PFSK-1 (cell line): ENCODE measurements around the gene CCSER1.

ENCODE experiments used
- FOXP2 ChIP-seq: optimal IDR thresholded peaks from 2 replicates; pipeline ENCODE3; 2011; ENCODE audit warnings: borderline replicate concordance, control low read depth, inconsistent platforms; ENCODE audit not compliant: insufficient read depth; ENCODE audit errors: extremely low read length, extremely low read depth
- POLR2AphosphoS5 ChIP-seq: IDR thresholded peaks from 2 replicates; pipeline ENCODE4 v1.6.1; 2012; ENCODE audit warnings: low read depth, mild to moderate bottlenecking, control low read depth, low read length, moderate library complexity
- SIN3A ChIP-seq: IDR thresholded peaks from 2 replicates; pipeline ENCODE4 v1.6.1; 2012; ENCODE audit warnings: mild to moderate bottlenecking, low read length, moderate library complexity, borderline replicate concordance; ENCODE audit not compliant: insufficient read depth
- TAF1 ChIP-seq: IDR thresholded peaks from 2 replicates; pipeline ENCODE4 v1.6.1; 2012; ENCODE audit warnings: low read length, control low read depth, borderline replicate concordance; ENCODE audit not compliant: insufficient read depth
- TF ChIP-seq, protein P1 (sequence below), 2 experiments: IDR thresholded peaks; 2 replicates each; pipeline versions ENCODE4 v1.6.1 to v1.8.0; 2011 to 2012; ENCODE audit warnings: low read depth in 2 of 2, low read length in 2 of 2, control low read depth in 1 of 2, inconsistent platforms in 1 of 2, mild to moderate bottlenecking in 1 of 2, moderate library complexity in 1 of 2; ENCODE audit not compliant: insufficient read depth in 1 of 2

CCSER1 gene

DNA sequence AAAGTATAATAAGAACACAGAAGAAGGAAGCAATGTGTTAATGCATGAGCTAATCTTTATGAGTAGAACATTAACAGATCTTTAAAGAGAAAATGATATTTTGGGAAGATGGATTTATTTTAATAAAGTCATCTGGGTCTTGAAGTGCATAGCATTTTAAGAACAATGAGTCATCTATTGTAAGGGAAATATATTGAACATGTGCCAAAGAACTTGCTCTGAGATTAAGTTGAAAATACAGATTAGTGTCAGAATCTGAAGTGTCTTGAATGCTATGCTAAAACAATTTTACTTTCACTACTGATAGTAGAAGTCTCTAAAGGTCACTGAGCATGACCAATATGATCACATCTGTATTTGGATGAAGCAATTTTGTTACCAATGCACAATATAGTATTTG lies 1399.9 kb downstream of the CCSER1 start:
- TF ChIP-seq POLR2AphosphoS5 (no peak), FOXP2 (no peak), SIN3A (no peak), TAF1 (no peak)
- TF ChIP-seq, protein P1, sequence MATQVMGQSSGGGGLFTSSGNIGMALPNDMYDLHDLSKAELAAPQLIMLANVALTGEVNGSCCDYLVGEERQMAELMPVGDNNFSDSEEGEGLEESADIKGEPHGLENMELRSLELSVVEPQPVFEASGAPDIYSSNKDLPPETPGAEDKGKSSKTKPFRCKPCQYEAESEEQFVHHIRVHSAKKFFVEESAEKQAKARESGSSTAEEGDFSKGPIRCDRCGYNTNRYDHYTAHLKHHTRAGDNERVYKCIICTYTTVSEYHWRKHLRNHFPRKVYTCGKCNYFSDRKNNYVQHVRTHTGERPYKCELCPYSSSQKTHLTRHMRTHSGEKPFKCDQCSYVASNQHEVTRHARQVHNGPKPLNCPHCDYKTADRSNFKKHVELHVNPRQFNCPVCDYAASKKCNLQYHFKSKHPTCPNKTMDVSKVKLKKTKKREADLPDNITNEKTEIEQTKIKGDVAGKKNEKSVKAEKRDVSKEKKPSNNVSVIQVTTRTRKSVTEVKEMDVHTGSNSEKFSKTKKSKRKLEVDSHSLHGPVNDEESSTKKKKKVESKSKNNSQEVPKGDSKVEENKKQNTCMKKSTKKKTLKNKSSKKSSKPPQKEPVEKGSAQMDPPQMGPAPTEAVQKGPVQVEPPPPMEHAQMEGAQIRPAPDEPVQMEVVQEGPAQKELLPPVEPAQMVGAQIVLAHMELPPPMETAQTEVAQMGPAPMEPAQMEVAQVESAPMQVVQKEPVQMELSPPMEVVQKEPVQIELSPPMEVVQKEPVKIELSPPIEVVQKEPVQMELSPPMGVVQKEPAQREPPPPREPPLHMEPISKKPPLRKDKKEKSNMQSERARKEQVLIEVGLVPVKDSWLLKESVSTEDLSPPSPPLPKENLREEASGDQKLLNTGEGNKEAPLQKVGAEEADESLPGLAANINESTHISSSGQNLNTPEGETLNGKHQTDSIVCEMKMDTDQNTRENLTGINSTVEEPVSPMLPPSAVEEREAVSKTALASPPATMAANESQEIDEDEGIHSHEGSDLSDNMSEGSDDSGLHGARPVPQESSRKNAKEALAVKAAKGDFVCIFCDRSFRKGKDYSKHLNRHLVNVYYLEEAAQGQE (IDR thresholded peaks at IDR 0.05; ENCODE audit: insufficient read depth in 1 of 2, low read depth in 2 of 2, low read length in 2 of 2), result no peak

DNA sequence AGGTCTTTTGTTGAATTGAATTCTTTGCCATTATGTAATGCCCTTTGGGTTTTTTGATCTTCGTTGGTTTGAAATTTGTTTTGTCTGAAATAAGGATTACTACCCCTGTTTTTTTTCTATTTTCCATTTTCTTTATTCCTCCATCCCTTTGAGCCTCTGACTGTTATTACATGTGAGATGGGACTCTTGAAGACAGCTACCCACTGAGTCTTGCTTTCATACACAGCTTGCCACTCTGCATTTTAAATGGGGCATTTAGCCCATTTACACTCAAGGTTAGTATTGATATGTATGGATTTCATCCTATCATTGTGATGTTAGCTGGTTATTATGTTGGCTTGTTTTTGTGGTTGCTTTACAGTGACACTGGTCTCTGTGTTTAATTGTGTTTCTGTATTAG lies 1440.4 kb downstream of the CCSER1 start:
- TF ChIP-seq TAF1, result no peak
- TF ChIP-seq SIN3A, result no peak
- TF ChIP-seq POLR2AphosphoS5, result no peak
- TF ChIP-seq, protein P1 (IDR thresholded peaks at IDR 0.05; ENCODE audit: insufficient read depth in 1 of 2, low read depth in 2 of 2, low read length in 2 of 2), result no peak
- no peak for TF ChIP-seq FOXP2

DNA sequence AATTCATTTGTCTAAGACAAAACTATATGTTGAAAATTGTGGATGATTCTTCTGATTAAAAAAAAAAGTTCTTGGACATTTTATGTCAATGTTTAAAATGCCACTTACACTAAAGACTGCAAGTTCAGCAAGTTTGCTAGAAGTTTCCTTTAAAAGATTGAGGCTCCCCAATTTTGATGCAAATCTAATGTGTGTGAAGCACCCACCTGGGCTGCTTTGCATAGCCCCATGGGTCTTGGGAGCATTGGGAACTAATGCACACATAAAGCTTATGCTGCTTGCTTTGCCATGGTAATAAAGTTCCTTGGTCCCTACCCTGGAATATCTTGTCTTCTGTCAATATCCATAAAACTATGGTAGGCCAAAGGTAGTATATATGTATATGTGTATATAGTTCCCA lies 1450.7 kb downstream of the CCSER1 start:
- no peak for TF ChIP-seq POLR2AphosphoS5
- no peak for TF ChIP-seq FOXP2
- TF ChIP-seq, protein P1 (IDR thresholded peaks at IDR 0.05; ENCODE audit: insufficient read depth in 1 of 2, low read depth in 2 of 2, low read length in 2 of 2), result no peak
- no peak for TF ChIP-seq SIN3A
- no peak for TF ChIP-seq TAF1

DNA sequence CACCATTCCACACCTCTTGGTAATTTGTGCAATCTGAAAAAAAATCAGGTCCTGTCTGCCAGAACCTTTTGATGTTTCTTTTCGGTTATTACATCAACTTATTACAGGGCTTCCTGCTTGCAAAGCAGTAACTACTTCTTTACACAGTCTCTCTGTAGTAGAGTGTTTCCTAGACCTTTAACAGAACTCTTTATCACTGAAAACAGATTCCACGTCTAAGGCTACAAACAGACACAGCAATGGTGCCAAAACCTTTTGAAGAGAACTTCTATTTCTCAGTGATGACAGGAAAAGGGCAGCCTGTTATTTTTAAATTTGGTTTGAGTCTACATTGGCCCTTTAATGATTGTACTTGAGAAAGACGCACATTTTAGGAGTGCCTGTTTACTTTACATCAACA lies 1463.1 kb downstream of the CCSER1 start:
- TF ChIP-seq FOXP2 (no peak), TAF1 (no peak), POLR2AphosphoS5 (no peak), SIN3A (no peak)
- TF ChIP-seq, protein P1 (IDR thresholded peaks at IDR 0.05; ENCODE audit: insufficient read depth in 1 of 2, low read depth in 2 of 2, low read length in 2 of 2), result no peak

DNA sequence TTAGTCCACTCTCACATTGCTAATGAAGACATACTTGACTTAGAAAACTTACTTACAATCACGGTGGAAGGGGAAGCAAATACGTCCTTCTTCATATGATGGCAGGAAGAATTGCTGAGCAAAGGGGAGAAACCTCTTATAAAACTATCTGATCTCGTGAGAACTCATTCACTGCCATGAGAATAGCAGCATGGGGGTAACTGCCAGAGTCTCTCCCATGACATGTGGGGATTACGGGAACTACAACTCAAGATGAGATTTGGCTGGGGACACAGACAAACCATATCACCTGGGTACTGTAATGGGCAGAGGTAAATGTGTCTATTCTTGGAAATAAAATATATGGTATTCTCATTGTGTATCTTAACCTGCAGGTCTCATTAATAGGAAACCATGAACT lies 1464.9 kb downstream of the CCSER1 start:
- TF ChIP-seq TAF1, result no peak
- no peak for TF ChIP-seq POLR2AphosphoS5
- TF ChIP-seq SIN3A, result no peak
- TF ChIP-seq, protein P1 (IDR thresholded peaks at IDR 0.05; ENCODE audit: insufficient read depth in 1 of 2, low read depth in 2 of 2, low read length in 2 of 2), result no peak
- no peak for TF ChIP-seq FOXP2
